Stomach (tissue), 9 donors: Measurements from ENCODE around the gene SCGB1D4. TPM values are rescaled to one million over a fixed set of nuclear protein-coding genes. Genes with fewer than 3 reads are reported as not detected.

Experiments used
- DNase-seq, 2 donors: peaks; one replicate each; pipeline versions ENCODE4 v3.0.0 to v3.0.0-alpha.2; 2013 to 2019
- H3K27ac ChIP-seq, 5 donors: fragments of 200-600 bp in 4 of 5; sonication (generic) in 4 of 5; one replicate each; pipeline ENCODE4 v1.5.1; 2013 to 2019; ENCODE audit warnings: mild to moderate bottlenecking in 1 of 5, moderate library complexity in 1 of 5
- H3K27me3 ChIP-seq, 3 donors: fragments of 200-600 bp; sonication (generic); one replicate each; pipeline ENCODE4 v1.5.1; 2017 to 2019; ENCODE audit warnings: mixed run types in 1 of 3
- H3K36me3 ChIP-seq, 4 donors: fragments of 200-600 bp; sonication (generic); 1 replicate in 3 of 4; 2 replicates in 1 of 4; pipeline ENCODE4 v1.5.1; 2016 to 2019
- H3K4me1 ChIP-seq, 4 donors: fragments of 200-600 bp; sonication (generic); one replicate each; pipeline ENCODE4 v1.5.1; 2016 to 2019
- H3K4me3 ChIP-seq, 4 donors: fragments of 200-600 bp; sonication (generic) in 3 of 4; one replicate each; pipeline ENCODE4 v1.5.1; 2016 to 2019; ENCODE audit warnings: mild to moderate bottlenecking in 1 of 4
- H3K9me3 ChIP-seq, 4 donors: fragments of 200-600 bp; sonication (generic); one replicate each; pipeline ENCODE4 v1.5.1; 2016 to 2019
- CTCF ChIP-seq, 7 experiments: fragments of 450-650 bp in 4 of 7; fragments of 200-600 bp in 3 of 7; sonication (generic) in 3 of 7; IDR thresholded peaks; one replicate each; pipeline ENCODE4 v1.5.1; 2016 to 2019; ENCODE audit warnings: antibody characterized with exemption in 7 of 7, control low read depth in 2 of 7, mild to moderate bottlenecking in 1 of 7
- EP300 ChIP-seq: sonication (generic); formaldehyde crosslinking; IDR thresholded peaks from one replicate; pipeline ENCODE4 v1.6.1; 2017; ENCODE audit warnings: antibody characterized with exemption
- POLR2A ChIP-seq, 4 donors: fragments of 450-650 bp; IDR thresholded peaks; one replicate each; pipeline ENCODE4 v1.6.1; 2016; ENCODE audit warnings: antibody characterized with exemption in 4 of 4, control low read depth in 2 of 4, mild to moderate bottlenecking in 1 of 4, moderate library complexity in 1 of 4
- POLR2AphosphoS5 ChIP-seq, 3 donors: sonication (generic); formaldehyde crosslinking; IDR thresholded peaks; one replicate each; pipeline ENCODE4 v1.6.1; 2016; ENCODE audit warnings: antibody characterized with exemption in 3 of 3
- WGBS, 5 donors: extraction: QIAGEN DNeasy Blood & Tissue Kit in 3 of 5; methylation state at CpG; one replicate each; pipeline versions ENCODE4 v1.1.5 to v1.1.7; 2013 to 2018; 5-methylcytosine and 5-hydroxymethylcytosine counted together
- intact Hi-C: fragments of 100-400 bp; cut with DNase I; formaldehyde crosslinking; loops from one replicate; pipeline ENCODE4 v1.15.1; 2023; ENCODE audit warnings: low total_unique reads
- polyA plus RNA-seq, 3 donors: library from polyadenylated mRNA; stranded (reverse); fragments of 200-250 nt; gene quantifications; one replicate each; pipeline ENCODE4 v1.2.3, GENCODE V29; 2013
- total RNA-seq, 5 donors: library from RNA; depleted of rRNA; stranded (reverse); fragments of >200 nt; gene quantifications; one replicate each; pipeline versions ENCODE4 v1.1.0 to v1.2.3, GENCODE V29; 2014 to 2016
- donor health status: healthy with polysubstance abuse.
- donor health status: Bipolar disorder and iron deficiency.
- donor health status: healthy.

SCGB1D4 gene
- total and polyA plus RNA-seq, 8 donors: not detected

- DNase-seq: no peak
- Histone ChIP-seq H3K27ac (no peak overlapping the region), H3K4me3 (no peak overlapping the region), H3K9me3 (peaks cover 5 to 46% (median 44%) of the 10 kb centered on the region in 4 donors), H3K36me3 (no peaks in the 10 kb centered on the region), H3K4me1 (no peaks in the 10 kb centered on the region), H3K27me3 (no peaks in the 10 kb centered on the region)
- intact Hi-C loops: no loop called here
- 53 to 79% (median 75%) methylated on average over 3 of the region's 3 CpGs for WGBS, 5 donors
- no peak for TF ChIP-seq EP300
- no peak for TF ChIP-seq POLR2AphosphoS5 (IDR thresholded peaks at IDR 0.05)
- TF ChIP-seq POLR2A (IDR thresholded peaks at IDR 0.05): no peak
- TF ChIP-seq CTCF (IDR thresholded peaks at IDR 0.05): no peak
Measured at GRCh38 chr11:62253999-62254542, 44.8 kb downstream of the SCGB1D4 start.

DNA sequence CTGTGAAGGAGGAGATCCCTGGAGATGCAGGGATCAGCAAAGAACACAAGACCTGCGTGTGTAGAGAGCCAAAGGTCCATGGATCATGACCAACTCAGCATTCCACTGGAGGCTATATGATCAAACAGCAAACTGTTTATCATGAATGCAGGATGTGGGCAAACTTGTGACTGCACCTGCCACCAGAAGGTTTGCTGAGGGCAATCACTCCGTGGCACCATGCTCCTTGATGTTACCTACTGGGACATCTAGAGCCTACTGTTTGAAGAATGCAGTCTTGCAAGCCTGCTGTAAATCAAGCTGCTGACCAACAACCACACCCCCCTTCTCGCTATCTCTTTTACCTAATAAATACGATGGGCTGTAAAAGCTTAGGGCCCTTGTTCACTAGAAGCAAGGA is 47.2 kb downstream of the SCGB1D4 start:
- DNase-seq: no peak
- Histone ChIP-seq H3K9me3 (peaks cover 5 to 46% (median 44%) of the 10 kb centered on the region in 4 donors), H3K27me3 (peaks cover 0 to 10% (median 0%) of the 10 kb centered on the region in 3 donors), H3K4me3 (no peak overlapping the region), H3K36me3 (no peaks in the 10 kb centered on the region), H3K27ac (no peak overlapping the region), H3K4me1 (no peaks in the 10 kb centered on the region)
- WGBS, 5 donors: 54 to 64% (median 58%) methylated on average over 4 of the region's 4 CpGs
- no peak for TF ChIP-seq POLR2A (IDR thresholded peaks at IDR 0.05)
- no peak for TF ChIP-seq EP300
- no peak for TF ChIP-seq CTCF (IDR thresholded peaks at IDR 0.05)
- no peak for TF ChIP-seq POLR2AphosphoS5 (IDR thresholded peaks at IDR 0.05)
- intact Hi-C loops: no loop called here

Other genes starting within 250 kb of the SCGB1D4 start
- gene INCENP, start 175.1 kb downstream of the SCGB1D4 start, total RNA-seq: 10 to 100 TPM in 3 of 5 donors, 1 to 10 TPM in 2; 4.1 to 32.1 (median 14.3) TPM
- gene INCENP, start 175.1 kb downstream of the SCGB1D4 start, polyA plus RNA-seq: 1 to 10 TPM; 2.6 to 5.6 (median 4.5) TPM
- not detected for gene SCGB1D1, start 108.9 kb downstream of the SCGB1D4 start, total RNA-seq
- not detected for gene SCGB1D1, start 108.9 kb downstream of the SCGB1D4 start, polyA plus RNA-seq
- 10 to 100 TPM in 1 of 5 donors, 1 to 10 TPM in 1, not detected in 3; 1.3 to 34.8 TPM for gene SCGB2A1, start 90.4 kb downstream of the SCGB1D4 start, total RNA-seq
- 10 to 100 TPM in 2 of 3 donors, 1 to 10 TPM in 1; 4.4 to 17.1 (median 12.4) TPM for gene SCGB2A1, start 90.4 kb downstream of the SCGB1D4 start, polyA plus RNA-seq
- not detected for gene SCGB1D2, start 56.8 kb downstream of the SCGB1D4 start, total RNA-seq
- gene SCGB1D2, start 56.8 kb downstream of the SCGB1D4 start, polyA plus RNA-seq: not detected
- gene SCGB2A2, start 28.9 kb downstream of the SCGB1D4 start, total RNA-seq: not detected
- under 1 TPM in 1 of 3 donors, not detected in 2; 0.35 TPM for gene SCGB2A2, start 28.9 kb downstream of the SCGB1D4 start, polyA plus RNA-seq
- gene ASRGL1, start 38.4 kb upstream of the SCGB1D4 start, total RNA-seq: 10 to 100 TPM in 4 of 5 donors, 1 to 10 TPM in 1; 2.9 to 82.0 (median 57.6) TPM
- gene ASRGL1, start 38.4 kb upstream of the SCGB1D4 start, polyA plus RNA-seq: 10 to 100 TPM; 11.0 to 32.7 (median 16.3) TPM
- 10 to 100 TPM in 1 of 5 donors, 1 to 10 TPM in 1, not detected in 3; 2.6 to 11.2 TPM for gene SCGB1A1, start 120.0 kb upstream of the SCGB1D4 start, total RNA-seq
- 10 to 100 TPM in 1 of 3 donors, not detected in 2; 53.9 TPM for gene SCGB1A1, start 120.0 kb upstream of the SCGB1D4 start, polyA plus RNA-seq
- 100 to 1,000 TPM; 550 to 693 (median 622) TPM for gene AHNAK, start 247.7 kb upstream of the SCGB1D4 start, total RNA-seq
- 10 to 100 TPM; 37.4 to 76.8 (median 60.3) TPM for gene AHNAK, start 247.7 kb upstream of the SCGB1D4 start, polyA plus RNA-seq